Measurements from ENCODE around the gene ARSB.
"Not testable (repeated sequence)": the region's sequence is repeated elsewhere in the genome, so short reads cannot be mapped to it uniquely, and the experiment has no call there.

ARSB gene

DNA sequence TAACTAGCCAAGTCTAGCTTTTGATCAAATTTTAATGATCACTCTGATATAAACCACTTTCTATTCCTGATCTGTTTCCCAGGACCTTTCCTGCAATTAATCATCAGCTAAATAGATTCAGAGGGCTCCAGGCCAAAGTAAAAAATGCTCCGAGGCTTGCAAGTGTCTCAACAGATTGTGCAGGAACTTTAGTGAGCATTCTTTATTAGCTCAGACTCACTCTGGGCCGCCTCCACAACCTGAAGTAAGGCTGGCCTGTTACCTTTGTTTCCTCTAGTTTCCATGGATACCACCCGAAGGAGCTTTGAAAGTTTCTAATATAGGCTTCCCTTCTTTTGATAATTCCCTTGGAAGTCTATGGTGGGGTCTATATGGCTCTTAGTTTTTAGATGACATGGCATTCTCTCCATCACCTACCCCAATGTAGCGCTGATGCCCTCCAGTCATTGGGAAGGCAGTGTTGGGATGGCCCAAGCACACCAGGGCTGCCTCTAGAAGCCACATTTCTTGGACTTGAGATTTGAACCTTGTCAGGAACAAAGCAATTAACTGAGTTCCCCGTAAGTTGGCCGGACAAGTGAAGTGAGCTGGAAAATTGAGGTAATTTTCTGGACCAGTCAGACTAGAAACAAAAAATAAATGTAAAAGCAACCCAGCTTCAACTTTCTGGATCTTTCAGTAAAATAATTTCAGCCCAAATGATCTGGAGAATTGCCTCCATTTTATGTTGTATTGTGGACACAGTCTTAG lies 238.9 kb downstream of the ARSB start:
- no peak for DNase-seq

DNA sequence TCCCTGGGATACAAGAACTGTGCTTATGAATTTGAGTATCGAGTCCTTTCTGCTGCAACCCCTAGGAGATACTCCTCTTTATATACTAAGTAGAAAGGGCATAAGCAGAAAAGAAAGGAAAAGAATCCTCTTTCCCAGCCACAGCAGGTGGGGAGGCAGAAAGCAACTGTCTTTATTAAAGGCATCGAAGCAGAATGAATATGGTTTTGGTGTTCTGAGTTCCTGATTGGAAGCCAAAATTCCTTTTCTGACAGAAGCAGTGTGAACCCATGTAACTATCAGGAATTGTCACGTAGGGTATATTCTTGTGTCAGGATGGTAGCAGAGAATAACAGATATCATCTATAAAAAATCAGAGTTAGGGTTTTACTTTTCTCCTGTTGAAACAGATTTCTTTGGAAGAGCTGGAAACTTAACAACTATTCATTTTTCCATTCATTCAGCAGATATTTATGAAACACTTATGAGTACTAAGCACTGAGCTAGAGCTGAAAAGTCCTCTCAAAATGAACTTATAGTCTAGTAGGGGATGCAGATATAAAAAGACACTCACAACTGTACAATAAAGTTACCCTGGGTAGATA lies 240.1 kb downstream of the ARSB start:
- DNase-seq, result no peak

DNA sequence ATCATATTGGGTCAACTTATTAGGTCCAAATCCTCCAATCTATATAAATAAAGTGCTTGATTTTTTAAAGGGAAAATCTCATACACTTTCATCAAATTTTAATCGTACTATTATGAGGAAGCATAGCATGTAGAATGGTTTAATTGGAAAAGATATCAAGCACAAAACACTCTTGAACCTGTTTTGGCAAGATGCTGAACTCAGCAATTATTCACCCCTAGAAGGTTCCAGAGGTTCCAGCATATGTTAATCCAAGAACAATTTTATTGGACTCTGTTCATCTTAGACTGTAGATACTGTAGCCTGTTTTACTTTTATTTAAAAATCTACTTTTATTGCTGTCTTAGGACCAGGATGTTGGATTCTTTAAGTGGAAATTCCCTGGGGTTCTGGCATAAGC lies 244.1 kb downstream of the ARSB start:
- no peak for DNase-seq

- DNase-seq, result no peak
Observed at GRCh38 chr5:78738693-78739300, 246.3 kb downstream of the ARSB start.

- no peak for DNase-seq
Observed at GRCh38 chr5:78738104-78738503, 247.0 kb downstream of the ARSB start.

DNA sequence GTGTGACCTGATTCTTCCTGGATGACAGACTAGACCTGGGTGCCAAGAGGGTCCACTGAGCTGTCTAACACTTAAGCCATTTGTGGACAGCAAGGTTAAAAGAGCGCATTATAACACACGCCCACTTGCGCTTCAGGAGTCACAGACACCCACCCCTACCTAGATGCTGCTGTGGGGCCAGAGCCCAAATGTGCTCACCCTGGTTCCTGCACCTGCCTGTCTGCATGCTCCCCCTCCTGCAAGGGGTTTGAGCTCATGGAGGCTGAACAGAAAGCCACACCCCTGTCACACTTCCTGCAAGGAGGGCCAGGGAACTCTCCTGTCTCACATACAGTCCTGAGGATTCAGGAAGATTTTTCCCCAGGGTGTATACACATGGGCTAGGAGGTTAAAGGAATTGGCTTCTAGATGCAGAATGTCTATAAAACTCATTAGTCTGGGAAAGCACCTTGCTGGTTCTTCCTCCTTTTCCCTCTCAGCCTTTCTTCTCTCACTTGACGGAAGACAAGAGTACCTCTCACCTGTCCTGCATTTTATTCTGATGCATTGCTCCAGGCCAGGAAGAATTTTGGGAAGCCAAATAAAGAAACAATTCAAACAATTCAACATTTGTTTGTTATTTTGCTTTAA lies 249.2 kb downstream of the ARSB start:
- no peak for DNase-seq

GRCh38 chr5:78734950-78735349 lies 250.2 kb downstream of the ARSB start:
- DNase-seq, result no peak

GRCh38 chr5:78734094-78734845 lies 250.8 kb downstream of the ARSB start:
- DNase-seq, result no peak

- DNase-seq, result not testable (repeated sequence)
Observed at GRCh38 chr5:78732721-78733120, 252.4 kb downstream of the ARSB start.

- DNase-seq, result no peak
Observed at GRCh38 chr5:78731884-78732283, 253.2 kb downstream of the ARSB start.

DNA sequence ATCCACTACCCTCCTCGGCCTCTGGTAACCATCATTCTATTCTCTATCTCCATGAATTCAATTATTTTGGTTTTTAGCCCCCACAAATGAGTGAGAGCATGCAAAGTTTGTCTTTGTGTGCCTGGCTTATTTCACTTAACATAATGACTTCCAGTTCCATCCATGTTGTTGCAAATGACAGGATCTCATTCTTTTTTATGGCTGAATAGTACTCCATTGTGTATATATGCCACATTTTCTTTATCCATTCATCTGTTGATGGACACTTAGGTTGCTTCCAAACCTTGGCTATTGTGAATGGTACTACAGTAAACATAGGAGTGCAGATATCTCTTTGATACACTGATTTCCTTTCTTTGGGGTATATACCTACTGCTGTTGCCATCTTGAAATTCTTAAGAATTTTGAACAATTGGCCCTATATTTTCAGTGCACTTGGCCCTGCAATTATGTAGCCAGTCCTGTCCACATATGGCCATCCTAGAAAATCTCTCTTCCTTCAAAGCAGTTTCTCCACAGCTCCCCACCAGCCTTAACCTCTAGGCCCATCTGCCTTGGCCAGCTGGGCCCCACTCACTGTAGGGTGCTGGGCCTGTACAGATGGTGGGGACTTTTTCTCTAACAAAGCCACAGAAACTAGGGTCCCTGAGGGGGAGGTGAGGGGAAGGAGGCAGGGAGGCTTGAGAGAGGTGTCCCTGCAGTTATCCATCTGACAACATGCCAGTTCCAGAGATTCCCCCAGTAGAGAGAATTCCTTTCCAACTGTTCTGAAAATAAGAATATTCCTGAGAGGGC lies 254.6 kb downstream of the ARSB start:
- DNase-seq, result peak; percentile 4

GRCh38 chr5:78727786-78728761 lies 257.0 kb downstream of the ARSB start:
- no peak for DNase-seq

Measured in NCI-H2171 treated with DMSO at 0.1 percent for 48 hours (cell line).